ENCODE measurements around the gene TCAIM.

DNA sequence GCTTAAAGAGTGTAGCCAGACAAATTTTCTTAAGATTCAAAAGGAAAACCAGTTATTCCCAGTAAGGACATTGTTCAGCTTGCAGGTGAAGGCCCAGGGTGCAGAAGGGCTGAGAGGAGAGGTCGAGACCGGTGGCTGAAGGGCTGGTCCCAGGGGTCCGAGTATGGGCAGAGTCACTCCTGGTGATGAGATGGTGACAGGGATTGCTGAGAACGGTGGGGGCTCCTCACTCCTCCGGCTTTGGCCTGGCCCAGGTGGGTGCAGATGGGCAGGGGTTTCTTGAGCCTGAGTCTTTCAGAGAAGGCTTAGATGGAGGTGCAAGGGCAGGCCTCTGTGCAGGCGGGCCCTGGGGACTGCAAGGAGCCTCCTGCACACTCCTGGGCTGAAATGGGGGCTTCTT lies 82.7 kb downstream of the TCAIM start:
- TF ChIP-seq, protein P1, sequence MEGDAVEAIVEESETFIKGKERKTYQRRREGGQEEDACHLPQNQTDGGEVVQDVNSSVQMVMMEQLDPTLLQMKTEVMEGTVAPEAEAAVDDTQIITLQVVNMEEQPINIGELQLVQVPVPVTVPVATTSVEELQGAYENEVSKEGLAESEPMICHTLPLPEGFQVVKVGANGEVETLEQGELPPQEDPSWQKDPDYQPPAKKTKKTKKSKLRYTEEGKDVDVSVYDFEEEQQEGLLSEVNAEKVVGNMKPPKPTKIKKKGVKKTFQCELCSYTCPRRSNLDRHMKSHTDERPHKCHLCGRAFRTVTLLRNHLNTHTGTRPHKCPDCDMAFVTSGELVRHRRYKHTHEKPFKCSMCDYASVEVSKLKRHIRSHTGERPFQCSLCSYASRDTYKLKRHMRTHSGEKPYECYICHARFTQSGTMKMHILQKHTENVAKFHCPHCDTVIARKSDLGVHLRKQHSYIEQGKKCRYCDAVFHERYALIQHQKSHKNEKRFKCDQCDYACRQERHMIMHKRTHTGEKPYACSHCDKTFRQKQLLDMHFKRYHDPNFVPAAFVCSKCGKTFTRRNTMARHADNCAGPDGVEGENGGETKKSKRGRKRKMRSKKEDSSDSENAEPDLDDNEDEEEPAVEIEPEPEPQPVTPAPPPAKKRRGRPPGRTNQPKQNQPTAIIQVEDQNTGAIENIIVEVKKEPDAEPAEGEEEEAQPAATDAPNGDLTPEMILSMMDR (IDR thresholded peaks at IDR 0.05): no peak
- TF ChIP-seq POLR2A (IDR thresholded peaks at IDR 0.05): no peak
